Bone marrow (tissue), 2 donors: ENCODE measurements around the gene KRT6B.
"Not testable (repeated sequence)": the region's sequence is repeated elsewhere in the genome, so short reads cannot be mapped to it uniquely, and the experiment has no call there.

ENCODE experiments used
- DNase-seq, 2 donors: peaks; one replicate each; lab custom pipeline; 2025; lab: John Stamatoyannopoulos, UW

Gene KRT6B

DNA sequence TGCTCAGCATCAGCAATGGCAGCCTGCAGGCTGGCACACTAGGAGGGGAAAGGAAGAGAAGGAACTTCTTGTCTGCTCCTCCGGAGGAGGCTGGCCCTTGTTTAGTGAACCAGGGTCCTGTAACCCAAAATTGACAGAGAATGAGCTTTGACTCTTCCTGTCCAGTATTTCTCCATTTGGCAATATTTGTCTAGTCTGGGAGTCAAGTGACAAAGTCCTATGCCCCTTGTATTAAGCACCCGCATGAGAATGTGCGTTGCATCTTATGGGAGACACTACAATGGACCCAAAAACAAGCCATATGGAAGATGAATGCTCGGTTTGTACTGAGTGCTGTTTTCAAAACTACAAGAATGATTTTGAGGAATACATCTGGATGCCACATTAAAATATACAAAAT lies 17.9 kb upstream of the KRT6B start:
- DNase-seq: no peak

DNA sequence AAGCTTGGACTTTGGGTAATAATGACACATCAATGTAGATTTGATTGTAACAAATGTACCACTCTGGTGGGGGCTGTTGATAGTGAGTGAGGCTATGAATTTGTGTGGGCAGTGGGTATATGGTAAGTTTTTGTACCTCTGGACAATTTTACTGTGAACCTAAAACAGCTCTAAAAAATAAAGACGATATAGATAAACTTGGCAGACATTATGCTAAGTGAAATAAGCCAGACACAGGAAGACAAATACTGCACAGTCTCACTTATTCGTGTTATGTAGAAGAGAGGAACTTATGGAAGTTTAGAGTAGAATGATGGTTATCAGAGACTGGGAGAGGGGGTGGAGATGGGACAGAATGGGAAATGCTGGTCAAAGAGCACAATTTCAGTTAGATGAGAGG lies 13.0 kb upstream of the KRT6B start:
- DNase-seq: no peak

DNA sequence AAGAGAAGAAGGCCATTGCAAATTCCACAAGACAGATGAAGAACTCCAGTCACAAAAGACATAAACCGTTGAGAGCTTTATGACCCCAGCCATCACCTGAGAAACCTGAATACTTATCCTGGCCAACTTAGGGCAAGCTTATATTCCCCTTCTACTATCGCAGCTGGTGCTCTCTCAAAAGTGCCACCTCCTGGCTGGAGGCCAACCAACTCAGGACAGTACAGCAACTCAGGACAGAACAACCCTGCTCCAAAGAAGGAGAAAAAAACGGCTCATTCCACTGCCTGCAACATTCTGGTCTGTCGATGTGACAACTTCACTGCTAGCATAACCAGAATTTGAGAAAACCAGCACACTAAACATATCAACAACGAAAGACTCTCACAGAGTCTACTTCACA lies 9.7 kb upstream of the KRT6B start:
- DNase-seq: no peak

DNA sequence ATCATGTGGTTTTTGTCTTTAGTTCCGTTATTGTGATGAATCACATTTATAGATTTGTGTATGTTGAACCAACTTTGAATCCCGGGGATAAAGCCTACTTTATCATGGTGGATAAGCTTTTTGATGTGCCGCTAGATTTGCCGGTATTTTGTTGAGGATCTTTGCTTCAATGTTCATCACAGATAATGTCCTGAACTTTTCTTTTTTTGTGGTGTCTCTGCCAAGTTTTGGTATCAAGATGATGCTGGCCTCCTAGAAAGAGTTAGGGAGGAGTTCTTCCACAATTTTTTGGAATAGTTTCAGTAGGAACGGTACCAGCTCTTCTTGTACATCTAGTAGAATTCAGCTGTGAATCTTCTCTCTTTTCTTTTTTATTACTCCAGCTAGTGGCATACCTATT lies 6.9 kb upstream of the KRT6B start:
- no peak for DNase-seq

DNA sequence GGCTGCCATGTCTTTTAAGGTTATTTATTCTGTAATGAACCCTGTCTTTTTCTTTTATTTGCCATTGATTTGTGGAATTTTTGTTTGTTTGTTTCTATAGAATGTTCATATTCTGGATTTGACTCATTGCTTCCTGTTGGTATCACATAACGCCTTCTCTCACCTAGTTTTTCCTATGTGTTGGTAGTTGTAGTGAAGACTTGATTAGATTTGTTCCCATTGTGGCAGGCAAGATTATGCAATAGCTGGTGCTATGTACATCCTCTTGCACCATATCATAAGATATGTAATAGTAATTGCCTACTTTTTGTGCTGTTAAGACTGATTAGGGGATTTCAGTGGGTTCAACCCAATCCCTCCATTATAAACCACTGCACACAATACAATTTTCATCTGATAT lies 3.9 kb upstream of the KRT6B start:
- DNase-seq: no peak

DNA sequence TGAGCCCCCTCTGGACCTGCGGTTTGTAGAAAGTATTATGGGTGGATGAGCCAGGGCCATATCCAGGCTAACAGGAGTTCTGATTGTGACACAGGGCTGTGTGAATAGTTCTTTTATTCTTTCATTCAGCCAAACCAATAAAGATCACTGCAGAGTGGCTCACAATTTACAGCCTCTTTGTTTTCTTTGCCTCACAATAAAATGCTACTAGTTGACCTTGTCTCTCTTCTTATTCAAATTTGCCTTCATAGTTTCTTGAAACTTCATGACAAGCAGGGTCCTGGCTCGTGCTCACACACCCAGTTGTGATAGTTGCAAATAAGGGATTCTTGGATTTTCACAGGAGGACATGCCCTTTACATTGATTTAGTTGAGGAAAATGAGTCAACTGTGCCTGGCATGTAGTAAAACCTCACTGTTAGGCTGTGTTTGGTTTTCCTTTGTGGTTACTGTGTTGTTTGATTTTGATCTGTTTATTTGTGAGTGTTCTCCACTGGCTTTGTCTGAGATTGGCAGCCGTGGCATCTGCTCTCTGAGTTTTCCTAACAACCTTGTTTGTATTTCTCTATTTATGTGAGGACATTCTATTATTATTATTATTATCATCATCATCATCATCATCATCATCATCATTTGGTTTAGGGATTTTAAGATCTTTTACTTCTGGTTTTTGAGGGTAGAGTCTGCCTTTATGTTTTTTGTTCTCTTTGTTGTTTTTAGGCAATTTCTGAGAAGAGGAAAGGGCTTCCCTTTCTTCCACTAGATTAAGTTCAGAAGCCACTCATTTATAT lies 2.7 kb upstream of the KRT6B start:
- DNase-seq: no peak

DNA sequence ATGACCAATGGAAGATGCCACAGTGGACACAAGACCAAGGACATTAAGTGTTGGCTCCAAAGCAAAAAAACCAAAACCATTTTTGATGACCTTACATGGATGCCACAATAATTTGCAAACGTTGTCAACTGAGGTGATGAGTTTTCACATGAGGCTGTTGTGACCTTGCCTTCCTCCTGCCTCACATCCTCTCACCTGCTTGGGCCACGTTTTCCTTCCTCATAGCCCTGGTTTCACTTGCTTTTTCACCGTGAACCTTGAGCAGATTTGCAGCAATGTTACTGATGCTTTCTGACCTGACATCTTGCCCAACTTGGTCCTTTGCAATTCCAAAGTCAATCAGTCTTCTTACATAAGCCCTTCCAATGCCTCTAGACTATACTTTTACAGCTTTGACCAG lies 3.7 kb downstream of the KRT6B start:
- no peak for DNase-seq

DNA sequence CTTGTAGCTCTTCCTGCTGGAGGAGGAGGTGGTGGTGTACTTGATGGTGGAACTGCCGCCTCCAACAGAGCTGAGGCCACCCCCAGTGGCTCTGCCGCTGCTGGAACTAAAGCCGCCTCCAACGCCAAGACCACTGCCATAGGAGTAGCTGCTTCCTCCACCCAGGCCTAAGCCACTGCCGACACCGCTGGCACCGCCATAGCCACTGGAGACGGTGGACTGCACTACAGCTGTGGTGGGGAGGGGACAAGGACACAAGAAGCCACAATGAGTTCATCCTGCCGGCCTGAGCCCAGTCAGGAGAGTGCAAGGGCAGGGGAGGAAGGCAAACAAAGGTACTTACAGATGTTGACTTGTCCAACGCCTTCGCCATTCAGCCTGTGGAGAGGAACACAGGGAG lies 4.8 kb downstream of the KRT6B start:
- not testable (repeated sequence) for DNase-seq

DNA sequence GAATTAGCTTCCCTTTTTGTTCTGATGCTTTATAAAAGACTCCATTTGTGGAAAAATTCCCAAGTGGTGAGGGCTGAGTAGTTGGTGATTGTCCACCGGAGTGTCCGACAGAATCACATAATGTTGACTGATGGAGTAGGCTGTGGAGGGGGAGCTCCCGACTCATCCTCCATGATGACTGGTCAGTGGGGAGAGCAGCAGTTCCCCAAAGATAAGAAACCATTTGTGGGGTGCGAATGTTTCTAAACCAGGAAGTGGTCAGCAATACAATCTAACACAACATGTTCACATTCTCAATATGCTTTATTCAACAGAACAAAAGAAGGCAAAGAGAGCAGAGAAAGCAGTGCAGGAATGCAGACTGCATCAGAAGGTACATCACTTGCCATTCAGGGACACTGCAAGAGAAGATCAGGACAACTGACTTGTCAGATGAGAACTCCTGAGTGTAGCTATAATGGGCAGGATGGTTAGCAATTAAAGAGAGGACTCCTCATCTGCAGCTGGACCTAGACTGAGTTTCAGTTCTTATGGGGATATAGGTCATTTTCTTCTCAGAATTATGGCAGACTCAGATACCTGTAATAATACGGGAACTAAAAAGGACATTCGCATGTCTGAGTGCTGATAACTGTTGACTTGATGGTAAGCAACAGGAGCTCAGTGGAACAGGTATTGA lies 5.4 kb downstream of the KRT6B start:
- no peak for DNase-seq

DNA sequence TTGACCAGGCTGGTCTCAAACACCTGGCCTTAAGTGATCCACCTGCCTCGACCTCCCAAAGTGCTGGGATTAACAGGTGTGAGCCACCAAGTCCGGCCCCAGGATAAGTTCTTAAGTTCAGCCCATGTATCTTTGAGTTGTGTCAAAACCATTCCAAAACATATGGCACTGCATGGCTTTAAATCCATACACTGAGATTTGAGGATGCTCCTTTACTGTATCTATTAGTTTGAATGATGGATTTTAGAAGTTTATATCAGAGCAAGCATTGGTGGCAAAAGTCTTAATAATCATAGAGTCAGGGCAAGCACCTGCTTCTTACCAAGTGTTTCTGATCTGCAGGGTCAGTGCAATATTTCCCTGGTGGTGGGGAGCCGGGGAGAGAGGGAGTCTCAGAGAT lies 6.1 kb downstream of the KRT6B start:
- DNase-seq: no peak

DNA sequence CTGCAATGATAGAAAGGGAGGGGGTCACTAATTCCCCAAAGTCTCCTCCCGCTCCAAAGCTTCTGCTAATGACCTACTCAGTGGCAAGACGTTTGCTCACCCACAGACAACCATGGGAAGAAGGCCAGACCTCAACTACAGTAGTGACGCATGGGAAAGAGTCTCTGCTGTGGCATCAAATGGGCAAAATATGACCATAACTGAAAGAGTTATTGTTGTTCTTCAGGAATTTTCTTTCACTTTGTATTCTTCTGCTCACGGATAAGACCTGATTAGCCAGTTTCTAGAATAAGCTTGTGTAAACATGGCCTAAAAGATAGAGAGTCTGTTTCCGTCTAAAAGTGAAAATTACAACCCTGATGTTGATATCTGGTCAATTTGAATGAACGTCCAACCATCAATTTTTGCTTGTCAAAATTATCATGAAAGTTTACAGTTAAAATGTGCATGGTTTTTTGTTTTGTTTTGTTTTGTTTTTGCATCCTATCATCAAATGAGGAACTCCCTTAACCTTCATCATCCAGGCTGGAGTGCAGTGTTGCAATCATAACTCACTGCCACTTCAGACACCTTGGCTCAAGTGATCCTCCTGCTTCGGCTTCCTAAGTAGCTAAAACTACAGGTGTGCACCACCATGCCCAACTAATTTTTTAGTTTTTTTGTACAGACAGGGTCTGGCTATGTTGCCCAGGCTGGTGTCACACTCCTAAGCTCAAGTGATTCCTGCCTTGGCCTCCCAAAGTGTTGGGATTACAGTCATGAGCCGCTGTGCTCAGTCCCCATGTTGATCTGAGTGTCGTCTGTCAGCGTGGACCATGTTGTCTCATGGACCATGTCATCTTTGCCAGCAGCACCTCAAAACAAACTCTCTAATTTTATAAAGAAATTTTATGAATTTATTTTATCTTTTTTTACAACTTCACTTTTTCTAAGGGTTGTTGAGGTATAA lies 7.0 kb downstream of the KRT6B start:
- no peak for DNase-seq

DNA sequence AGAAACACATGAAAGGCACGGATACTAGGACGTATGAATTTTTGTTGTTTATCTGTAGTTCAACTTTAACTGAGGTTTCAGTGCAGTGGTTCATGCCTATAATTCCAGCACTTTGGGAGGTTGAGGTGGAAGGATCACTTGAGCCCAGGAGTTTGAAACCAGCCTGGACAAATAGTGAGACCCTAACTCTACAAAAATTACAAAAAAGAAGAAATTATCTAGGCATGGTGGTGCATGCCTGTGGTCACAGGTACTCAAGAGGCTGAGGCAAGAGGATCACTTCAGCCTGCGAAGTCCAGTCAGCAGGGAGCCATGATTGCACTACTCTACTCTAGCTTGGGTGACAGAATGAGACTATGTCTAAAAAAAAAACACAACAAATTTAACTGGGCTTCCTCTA lies 8.0 kb downstream of the KRT6B start:
- DNase-seq: no peak

DNA sequence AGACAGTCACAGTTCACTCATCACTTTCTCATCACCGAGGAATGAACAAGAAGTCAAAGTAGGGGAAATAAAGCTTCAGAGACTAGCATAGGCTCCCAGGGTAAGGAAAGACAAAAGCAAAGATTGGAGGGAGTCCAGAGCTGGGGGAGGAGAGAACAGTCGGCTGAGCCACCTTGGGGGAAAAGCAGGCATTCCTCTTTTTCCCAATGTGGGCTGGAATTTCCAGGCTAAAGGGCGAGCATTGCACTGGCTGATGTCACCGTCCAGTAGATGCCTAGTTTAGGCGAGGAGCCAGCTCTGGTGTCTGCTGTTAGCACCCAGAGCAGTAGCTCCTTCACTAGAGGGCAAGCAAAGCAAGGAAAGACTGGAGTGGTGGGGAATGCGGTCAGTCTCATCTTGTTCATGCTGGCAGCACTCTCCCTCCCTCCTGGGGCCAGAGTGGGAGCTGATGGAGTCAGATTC lies 9.3 kb downstream of the KRT6B start:
- DNase-seq: no peak

DNA sequence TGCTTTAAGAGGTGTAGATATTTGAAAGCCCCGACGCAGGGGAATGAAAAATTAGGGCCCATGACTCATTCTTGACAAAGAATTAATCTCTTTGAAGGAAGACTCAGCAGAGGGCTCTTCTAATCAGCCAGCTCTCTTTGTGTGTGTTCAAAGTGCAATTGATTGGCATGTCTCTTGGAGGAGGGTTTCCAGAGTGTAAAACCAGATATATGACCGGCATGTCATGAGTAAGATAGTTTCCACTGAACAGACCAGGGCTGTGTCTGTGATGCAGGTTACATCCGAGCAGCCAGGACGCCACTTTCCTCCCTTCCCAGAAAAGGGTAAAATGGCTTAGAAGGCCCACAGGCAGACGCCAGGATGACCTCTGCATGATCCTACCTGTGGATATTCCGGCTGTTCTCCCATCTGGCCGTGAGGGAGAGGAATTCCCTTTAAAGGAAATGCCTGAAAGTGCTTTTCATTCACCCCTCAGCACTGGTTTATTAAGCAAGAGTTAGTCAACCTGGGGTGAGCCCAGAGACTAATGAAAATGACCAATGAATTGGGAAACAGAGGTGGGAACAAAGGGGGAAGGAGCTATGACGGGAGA lies 10.5 kb downstream of the KRT6B start:
- no peak for DNase-seq

DNA sequence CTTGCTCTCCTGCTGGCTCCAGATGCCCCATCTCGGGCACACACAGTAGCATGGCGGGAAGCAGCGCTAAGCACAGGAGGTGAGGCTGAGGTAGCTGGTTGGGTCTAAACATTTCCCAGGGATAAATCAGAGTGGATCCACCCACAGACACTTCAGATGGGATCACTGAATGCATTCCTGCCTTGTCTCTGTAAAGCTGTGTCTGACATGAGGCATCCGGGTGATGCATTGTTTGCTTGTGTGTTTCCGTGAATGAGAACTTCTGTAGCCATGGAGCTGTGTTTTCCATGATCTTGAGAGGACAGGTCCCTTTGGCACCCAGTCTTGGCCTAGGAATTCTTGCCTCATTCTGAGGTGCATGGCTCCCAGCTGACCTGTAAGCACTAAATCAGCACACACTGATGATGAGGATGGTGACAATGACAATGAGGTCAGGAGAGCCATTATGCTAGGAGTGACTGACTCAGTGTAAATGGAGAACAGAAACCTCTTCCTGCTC lies 11.1 kb downstream of the KRT6B start:
- DNase-seq: no peak

DNA sequence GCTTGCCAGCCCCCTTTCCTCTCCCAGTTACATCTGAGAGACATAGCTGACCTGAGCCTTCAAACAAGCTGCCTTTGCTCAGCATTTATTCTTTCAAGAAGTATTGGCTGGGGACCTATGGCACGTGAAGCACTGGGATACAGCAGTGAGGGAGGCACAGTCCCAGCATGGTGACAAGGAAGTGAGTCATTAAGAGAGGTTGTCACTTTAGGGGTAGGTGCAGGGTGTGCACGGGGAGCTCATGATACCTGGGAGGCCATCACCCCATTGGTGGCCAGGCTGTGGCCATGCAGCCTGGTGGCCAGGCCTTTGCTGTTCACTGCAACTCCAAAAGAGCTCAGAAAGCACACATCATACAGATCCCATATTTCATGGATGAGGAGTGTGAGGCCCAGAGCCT lies 12.1 kb downstream of the KRT6B start:
- no peak for DNase-seq

DNA sequence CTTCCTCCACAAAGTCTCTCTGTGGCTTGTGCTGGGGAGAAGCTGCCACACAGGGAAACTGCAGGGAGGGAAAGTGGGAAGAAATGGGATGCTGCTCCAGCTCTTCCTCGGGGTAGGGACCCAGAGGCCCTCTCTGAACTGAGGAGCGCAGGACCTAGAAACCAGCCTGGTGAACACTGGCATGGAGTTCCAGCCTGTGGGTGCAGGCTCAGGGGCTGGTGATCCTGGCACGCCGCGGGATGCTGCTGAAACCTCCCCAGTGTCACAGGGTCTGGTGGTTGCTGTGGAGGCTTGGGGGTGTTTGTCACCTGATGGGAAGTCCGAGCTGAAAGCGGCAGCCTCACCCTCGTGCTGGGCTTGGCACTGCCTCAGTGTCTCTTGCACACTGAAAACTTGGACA lies 12.5 kb downstream of the KRT6B start:
- DNase-seq: no peak

DNA sequence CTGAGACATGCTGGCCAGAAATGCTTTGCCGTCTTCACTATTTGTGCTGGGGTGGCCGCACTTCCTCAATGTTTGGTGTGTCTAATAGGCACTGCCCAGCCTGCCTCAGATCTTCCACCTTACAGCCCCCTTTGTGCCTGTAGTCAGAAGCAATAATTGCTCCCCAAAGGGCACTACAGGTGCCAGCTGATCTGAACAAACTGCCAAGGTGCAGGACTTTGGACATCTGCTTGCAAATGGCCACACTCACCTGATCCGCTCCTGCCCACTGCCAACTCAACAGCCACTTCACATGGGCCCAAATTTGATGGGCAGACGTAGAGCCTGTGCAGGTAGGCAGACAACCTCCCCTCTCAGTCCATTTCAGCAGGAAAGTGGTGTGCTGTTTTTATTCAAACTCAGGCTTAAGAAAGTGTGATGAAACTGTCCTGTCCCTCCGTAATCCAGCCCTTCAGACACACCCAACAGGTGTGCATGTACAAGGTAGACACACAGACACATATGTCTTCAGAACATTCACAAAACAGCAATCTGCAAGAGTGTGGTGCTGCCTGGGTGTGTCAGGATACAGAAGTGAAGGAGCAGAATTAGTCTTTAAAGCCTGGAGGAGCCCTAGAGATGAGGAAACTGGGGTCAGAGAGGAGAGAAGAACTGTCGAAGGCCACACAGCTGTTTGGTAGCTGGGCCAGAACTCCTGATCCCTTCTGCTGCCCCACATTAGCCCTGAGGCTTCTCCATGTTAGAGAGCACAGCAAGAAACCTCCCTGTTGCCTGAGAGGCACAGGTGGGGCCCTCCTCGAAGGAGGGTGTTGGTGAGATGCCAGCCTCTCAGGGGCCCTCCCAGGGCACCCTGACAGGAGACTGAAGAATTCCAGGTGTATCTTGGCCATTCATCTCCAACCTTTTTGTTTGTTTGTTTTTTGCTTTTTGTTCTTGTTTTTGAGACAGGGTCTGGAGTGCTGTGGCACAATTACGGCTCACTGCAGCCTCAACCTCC lies 13.3 kb downstream of the KRT6B start:
- no peak for DNase-seq

DNA sequence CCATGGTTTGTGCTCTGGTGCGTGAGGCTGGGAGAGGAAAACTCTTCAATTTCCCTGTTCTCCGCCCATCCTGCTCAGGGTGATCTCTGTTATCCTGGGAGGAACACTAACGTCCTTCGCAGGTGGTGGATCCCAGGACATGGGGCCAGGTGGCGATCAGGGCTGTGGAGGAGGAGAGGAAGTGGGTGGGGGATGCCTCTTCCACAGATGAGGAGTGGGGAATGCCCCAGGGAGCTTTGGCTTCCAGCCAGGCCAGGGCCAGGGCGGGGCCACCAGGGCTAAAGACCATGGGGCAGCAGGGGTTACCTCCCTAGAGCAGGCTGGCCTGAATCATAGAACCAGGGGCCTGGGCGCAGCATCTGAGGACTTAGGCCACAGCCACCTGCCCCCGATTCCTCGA lies 14.4 kb downstream of the KRT6B start:
- no peak for DNase-seq

DNA sequence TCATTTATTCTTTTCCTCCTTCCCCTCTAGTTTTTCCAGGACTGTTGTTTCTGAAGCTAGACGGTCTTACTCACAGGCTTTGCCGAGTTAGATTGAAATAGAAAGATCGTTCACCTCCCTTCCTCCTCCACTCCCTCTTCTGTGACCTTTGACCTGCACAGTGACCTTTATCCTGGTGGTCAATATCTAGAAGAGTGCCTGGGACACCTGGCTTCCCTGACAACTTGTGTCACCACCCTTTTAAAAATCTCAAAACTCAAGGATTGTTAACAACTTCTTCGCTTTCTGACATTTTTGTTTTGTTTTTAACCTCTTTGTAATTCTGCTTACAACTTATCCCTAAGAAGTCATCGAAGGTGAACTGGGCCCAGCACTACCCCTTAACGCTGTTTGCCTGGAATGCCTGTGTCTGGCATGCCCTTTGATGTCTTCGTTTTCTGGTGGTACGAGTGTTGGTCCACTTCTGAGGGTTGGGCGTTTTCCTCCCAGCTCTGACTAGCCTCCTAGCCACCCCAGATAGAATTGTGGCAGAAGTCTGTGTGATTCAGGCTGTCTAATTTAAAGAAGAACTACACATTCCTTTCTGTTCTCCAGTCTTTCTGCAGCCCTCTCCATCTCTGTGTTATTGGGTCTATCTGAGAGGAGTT lies 15.0 kb downstream of the KRT6B start:
- no peak for DNase-seq
